ENCODE data around the gene TMEM170A. TPM values are rescaled to one million over a fixed set of nuclear protein-coding genes. Genes with fewer than 3 reads are reported as not detected.
A peak's percentile ranks its signal among the peaks of the same experiment; 100 is the strongest.

Gene TMEM170A
- total and polyA plus RNA-seq, 2 of the 13 experiments (the other 11 are each of a cell fraction or from before 2014, with no cell fraction given) = 35.7 to 39.7 TPM

DNA sequence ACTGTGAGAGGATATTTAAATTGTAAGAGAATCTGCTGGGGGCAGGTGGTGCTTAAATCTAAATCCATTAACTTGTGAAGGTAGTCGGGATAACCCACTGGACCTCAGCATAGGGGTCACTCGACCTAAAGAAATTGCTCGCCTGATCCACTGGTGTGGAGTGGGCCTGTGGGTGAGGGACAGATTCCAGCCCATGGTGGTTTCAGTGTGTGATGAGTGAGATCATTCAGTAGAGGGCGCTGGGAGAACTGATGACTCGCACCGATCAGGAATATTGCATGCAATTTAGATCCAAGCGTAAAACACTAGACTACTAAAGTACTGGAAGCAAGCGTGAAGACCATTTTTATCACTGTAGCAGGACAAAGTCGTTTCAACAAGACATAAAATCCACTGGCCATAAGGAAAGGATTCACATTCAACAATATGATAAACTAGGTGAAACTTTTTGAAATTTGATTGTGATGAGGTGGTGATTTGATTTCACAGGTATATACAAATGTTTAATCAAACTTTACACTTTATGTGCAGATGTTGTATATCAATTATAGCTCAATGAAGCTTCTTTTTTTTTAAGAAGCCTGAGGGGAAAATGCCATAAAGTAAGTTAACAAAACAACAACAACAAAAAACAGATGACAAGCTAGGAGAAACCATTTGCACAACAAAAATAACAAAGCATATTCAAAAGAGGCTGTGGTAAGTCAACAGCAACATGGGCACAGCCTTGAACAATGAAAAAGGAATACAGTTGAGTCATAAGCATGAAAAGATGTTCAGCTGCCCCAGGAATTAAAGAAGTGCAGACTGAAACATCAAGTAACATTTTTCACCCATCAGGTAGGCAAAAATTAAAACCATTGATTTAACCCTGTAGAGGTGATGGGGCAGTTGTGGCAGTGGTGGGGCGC, 7.5 kb upstream of the TMEM170A start (continued):
- TF ChIP-seq, protein P1, sequence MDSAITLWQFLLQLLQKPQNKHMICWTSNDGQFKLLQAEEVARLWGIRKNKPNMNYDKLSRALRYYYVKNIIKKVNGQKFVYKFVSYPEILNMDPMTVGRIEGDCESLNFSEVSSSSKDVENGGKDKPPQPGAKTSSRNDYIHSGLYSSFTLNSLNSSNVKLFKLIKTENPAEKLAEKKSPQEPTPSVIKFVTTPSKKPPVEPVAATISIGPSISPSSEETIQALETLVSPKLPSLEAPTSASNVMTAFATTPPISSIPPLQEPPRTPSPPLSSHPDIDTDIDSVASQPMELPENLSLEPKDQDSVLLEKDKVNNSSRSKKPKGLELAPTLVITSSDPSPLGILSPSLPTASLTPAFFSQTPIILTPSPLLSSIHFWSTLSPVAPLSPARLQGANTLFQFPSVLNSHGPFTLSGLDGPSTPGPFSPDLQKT (CRISPR knock-in tag; IDR thresholded peaks at IDR 0.05; ENCODE audit: borderline replicate concordance) = no peak
- no peak for TF ChIP-seq ZKSCAN5 (CRISPR knock-in tag; IDR thresholded peaks at IDR 0.05)
- TF ChIP-seq, protein P2, sequence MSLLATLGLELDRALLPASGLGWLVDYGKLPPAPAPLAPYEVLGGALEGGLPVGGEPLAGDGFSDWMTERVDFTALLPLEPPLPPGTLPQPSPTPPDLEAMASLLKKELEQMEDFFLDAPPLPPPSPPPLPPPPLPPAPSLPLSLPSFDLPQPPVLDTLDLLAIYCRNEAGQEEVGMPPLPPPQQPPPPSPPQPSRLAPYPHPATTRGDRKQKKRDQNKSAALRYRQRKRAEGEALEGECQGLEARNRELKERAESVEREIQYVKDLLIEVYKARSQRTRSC (CRISPR knock-in tag; IDR thresholded peaks at IDR 0.05; ENCODE audit: low read depth) = no peak
- no peak for TF ChIP-seq TP53 (CRISPR knock-in tag; conservative IDR thresholded peaks at IDR 0.05)
- TF ChIP-seq AGO1 (IDR thresholded peaks at IDR 0.05; ENCODE audit: low read depth, low read length, poor library complexity, severe bottlenecking) = no peak
- no peak for TF ChIP-seq CC2D1A (CRISPR knock-in tag; IDR thresholded peaks at IDR 0.05)
- TF ChIP-seq GTF2F1 (IDR thresholded peaks at IDR 0.05; ENCODE audit: low read length) = no peak
- TF ChIP-seq HNF1A (IDR thresholded peaks at IDR 0.05; ENCODE audit: low read depth) = no peak
- TF ChIP-seq HNF1A (CRISPR knock-in tag; IDR thresholded peaks at IDR 0.05; ENCODE audit: borderline replicate concordance) = no peak
- TF ChIP-seq NR1H2 (CRISPR knock-in tag; IDR thresholded peaks at IDR 0.05; ENCODE audit: borderline replicate concordance, low read depth) = no peak
- TF ChIP-seq, protein P3, sequence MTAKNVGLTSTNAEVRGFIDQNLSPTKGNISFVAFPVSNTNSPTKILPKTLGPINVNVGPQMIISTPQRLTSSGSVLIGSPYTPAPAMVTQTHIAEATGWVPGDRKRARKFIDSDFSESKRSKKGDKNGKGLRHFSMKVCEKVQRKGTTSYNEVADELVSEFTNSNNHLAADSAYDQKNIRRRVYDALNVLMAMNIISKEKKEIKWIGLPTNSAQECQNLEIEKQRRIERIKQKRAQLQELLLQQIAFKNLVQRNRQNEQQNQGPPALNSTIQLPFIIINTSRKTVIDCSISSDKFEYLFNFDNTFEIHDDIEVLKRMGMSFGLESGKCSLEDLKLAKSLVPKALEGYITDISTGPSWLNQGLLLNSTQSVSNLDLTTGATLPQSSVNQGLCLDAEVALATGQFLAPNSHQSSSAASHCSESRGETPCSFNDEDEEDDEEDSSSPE (CRISPR knock-in tag; IDR thresholded peaks at IDR 0.05) = no peak
- peak; percentile 94 for TF ChIP-seq CTCF (CRISPR knock-in tag; IDR thresholded peaks at IDR 0.05)
- TF ChIP-seq, protein P4, sequence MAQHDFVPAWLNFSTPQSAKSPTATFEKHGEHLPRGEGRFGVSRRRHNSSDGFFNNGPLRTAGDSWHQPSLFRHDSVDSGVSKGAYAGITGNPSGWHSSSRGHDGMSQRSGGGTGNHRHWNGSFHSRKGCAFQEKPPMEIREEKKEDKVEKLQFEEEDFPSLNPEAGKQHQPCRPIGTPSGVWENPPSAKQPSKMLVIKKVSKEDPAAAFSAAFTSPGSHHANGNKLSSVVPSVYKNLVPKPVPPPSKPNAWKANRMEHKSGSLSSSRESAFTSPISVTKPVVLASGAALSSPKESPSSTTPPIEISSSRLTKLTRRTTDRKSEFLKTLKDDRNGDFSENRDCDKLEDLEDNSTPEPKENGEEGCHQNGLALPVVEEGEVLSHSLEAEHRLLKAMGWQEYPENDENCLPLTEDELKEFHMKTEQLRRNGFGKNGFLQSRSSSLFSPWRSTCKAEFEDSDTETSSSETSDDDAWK (CRISPR knock-in tag; IDR thresholded peaks at IDR 0.05) = no peak
- no peak for TF ChIP-seq NR2F1 (CRISPR knock-in tag; IDR thresholded peaks at IDR 0.05)
